MM.1S (cell line): ENCODE measurements around the gene SCRT2.

Experiments used
- DNase-seq: peaks from one replicate; pipeline ENCODE4 v3.0.0-alpha.2; 2015
- H2AFZ ChIP-seq: fragments of 300-600 bp; sonication (generic); 2 replicates; pipeline ENCODE4 v1.6.0; 2016; ENCODE audit warnings: antibody characterized with exemption, low read length
- H3F3A ChIP-seq: fragments of 300-600 bp; sonication (generic); 2 replicates; pipeline ENCODE4 v1.6.1; 2016; ENCODE audit warnings: mild to moderate bottlenecking, antibody characterized with exemption, low read length, moderate library complexity, mixed read lengths; ENCODE audit not compliant: insufficient read depth
- H3K27ac ChIP-seq: fragments of 300-600 bp; sonication (generic); 2 replicates; pipeline ENCODE4 v1.5.1; 2016; ENCODE audit warnings: mild to moderate bottlenecking, low read length
- H3K27me3 ChIP-seq: fragments of 300-600 bp; sonication (generic); replicated peaks from 2 replicates; pipeline ENCODE4 v1.6.0; 2016; ENCODE audit warnings: low read length; ENCODE audit not compliant: insufficient read depth
- H3K36me3 ChIP-seq: fragments of 300-600 bp; sonication (generic); replicated peaks from 2 replicates; pipeline ENCODE4 v1.6.1; 2016; ENCODE audit warnings: mild to moderate bottlenecking, low read length, mixed read lengths; ENCODE audit not compliant: insufficient read depth
- H3K4me1 ChIP-seq: fragments of 300-600 bp; sonication (generic); 2 replicates; pipeline ENCODE4 v1.6.1; 2016; ENCODE audit warnings: low read length, mixed read lengths
- H3K4me2 ChIP-seq: fragments of 300-600 bp; sonication (generic); 2 replicates; pipeline ENCODE4 v1.6.0; 2016; ENCODE audit warnings: low read depth, low read length
- H3K4me3 ChIP-seq: fragments of 300-600 bp; sonication (generic); 2 replicates; pipeline ENCODE4 v1.5.1; 2016; ENCODE audit warnings: low read length, mixed read lengths
- H3K79me2 ChIP-seq: fragments of 300-600 bp; sonication (generic); 2 replicates; pipeline ENCODE4 v1.6.1; 2016; ENCODE audit warnings: mixed run types, low read length, mixed read lengths
- H3K9ac ChIP-seq: fragments of 300-600 bp; sonication (generic); 2 replicates; pipeline ENCODE4 v1.6.1; 2016; ENCODE audit warnings: low read length, mixed read lengths
- H3K9me2 ChIP-seq: fragments of 300-600 bp; sonication (generic); replicated peaks from 2 replicates; pipeline ENCODE4 v1.6.1; 2016; ENCODE audit warnings: mild to moderate bottlenecking, low read length, mixed read lengths; ENCODE audit not compliant: insufficient read depth
- H3K9me3 ChIP-seq: fragments of 300-600 bp; sonication (generic); replicated peaks from 2 replicates; pipeline ENCODE4 v1.6.1; 2016; ENCODE audit warnings: mild to moderate bottlenecking, low read length, mixed read lengths; ENCODE audit not compliant: insufficient read depth
- H4K20me1 ChIP-seq: fragments of 300-600 bp; sonication (generic); 2 replicates; pipeline ENCODE4 v1.6.1; 2016; ENCODE audit warnings: mild to moderate bottlenecking, low read length, moderate library complexity, mixed read lengths; ENCODE audit not compliant: insufficient read depth
- EZH2 ChIP-seq: fragments of 300-600 bp; sonication (generic); optimal IDR thresholded peaks from 2 replicates; pipeline ENCODE3; 2017; ENCODE audit warnings: low read depth, mild to moderate bottlenecking, antibody characterized with exemption, low read length, mixed read lengths
- EZH2phosphoT487 ChIP-seq: fragments of 300-600 bp; sonication (generic); IDR thresholded peaks from 2 replicates; pipeline ENCODE4 v1.6.1; 2018; ENCODE audit warnings: antibody characterized with exemption, low read length
- TF ChIP-seq, protein P1 (sequence below): fragments of 300-600 bp; sonication (generic); IDR thresholded peaks from 2 replicates; pipeline ENCODE4 v1.5.1; 2016; ENCODE audit warnings: antibody characterized with exemption, low read length, mixed read lengths

Gene SCRT2

GRCh38 chr20:663315-664090 is 12.1 kb downstream of the SCRT2 start:
- no peaks in the 10 kb centered on the region for H3K9me3 ChIP-seq
- H3K4me3 ChIP-seq = no peak overlapping the region
- no peaks in the 10 kb centered on the region for H3K4me1 ChIP-seq
- peaks cover 34% of the 10 kb centered on the region for H3K27me3 ChIP-seq
- H3F3A ChIP-seq = no peaks in the 10 kb centered on the region
- no peaks in the 10 kb centered on the region for H4K20me1 ChIP-seq
- TF ChIP-seq EZH2 (no peak), EZH2phosphoT487 (no peak)
- TF ChIP-seq, protein P1, sequence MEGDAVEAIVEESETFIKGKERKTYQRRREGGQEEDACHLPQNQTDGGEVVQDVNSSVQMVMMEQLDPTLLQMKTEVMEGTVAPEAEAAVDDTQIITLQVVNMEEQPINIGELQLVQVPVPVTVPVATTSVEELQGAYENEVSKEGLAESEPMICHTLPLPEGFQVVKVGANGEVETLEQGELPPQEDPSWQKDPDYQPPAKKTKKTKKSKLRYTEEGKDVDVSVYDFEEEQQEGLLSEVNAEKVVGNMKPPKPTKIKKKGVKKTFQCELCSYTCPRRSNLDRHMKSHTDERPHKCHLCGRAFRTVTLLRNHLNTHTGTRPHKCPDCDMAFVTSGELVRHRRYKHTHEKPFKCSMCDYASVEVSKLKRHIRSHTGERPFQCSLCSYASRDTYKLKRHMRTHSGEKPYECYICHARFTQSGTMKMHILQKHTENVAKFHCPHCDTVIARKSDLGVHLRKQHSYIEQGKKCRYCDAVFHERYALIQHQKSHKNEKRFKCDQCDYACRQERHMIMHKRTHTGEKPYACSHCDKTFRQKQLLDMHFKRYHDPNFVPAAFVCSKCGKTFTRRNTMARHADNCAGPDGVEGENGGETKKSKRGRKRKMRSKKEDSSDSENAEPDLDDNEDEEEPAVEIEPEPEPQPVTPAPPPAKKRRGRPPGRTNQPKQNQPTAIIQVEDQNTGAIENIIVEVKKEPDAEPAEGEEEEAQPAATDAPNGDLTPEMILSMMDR = no peak
- DNase-seq = no peak
- no peaks in the 10 kb centered on the region for H3K79me2 ChIP-seq
- no peak overlapping the region for H3K9ac ChIP-seq
- H3K36me3 ChIP-seq = no peaks in the 10 kb centered on the region
- H2AFZ ChIP-seq = no peak overlapping the region
- no peak overlapping the region for H3K4me2 ChIP-seq
- H3K9me2 ChIP-seq = no peaks in the 10 kb centered on the region
- no peak overlapping the region for H3K27ac ChIP-seq

- H3K9me2 ChIP-seq = no peaks in the 10 kb centered on the region
- no peak overlapping the region for H3K27ac ChIP-seq
- H3K27me3 ChIP-seq = peaks cover 43% of the 10 kb centered on the region
- H3K79me2 ChIP-seq = no peaks in the 10 kb centered on the region
- no peak overlapping the region for H3K4me3 ChIP-seq
- H3K9me3 ChIP-seq = no peaks in the 10 kb centered on the region
- H3F3A ChIP-seq = no peaks in the 10 kb centered on the region
- H3K4me1 ChIP-seq = no peaks in the 10 kb centered on the region
- DNase-seq = no peak
- no peak overlapping the region for H2AFZ ChIP-seq
- no peak overlapping the region for H3K9ac ChIP-seq
- no peak overlapping the region for H3K4me2 ChIP-seq
- H4K20me1 ChIP-seq = no peaks in the 10 kb centered on the region
- no peaks in the 10 kb centered on the region for H3K36me3 ChIP-seq
- TF ChIP-seq, protein P1 = no peak
- TF ChIP-seq EZH2 = no peak
- TF ChIP-seq EZH2phosphoT487 = no peak
Observed at GRCh38 chr20:662277-663192, 13.1 kb downstream of the SCRT2 start.

DNA sequence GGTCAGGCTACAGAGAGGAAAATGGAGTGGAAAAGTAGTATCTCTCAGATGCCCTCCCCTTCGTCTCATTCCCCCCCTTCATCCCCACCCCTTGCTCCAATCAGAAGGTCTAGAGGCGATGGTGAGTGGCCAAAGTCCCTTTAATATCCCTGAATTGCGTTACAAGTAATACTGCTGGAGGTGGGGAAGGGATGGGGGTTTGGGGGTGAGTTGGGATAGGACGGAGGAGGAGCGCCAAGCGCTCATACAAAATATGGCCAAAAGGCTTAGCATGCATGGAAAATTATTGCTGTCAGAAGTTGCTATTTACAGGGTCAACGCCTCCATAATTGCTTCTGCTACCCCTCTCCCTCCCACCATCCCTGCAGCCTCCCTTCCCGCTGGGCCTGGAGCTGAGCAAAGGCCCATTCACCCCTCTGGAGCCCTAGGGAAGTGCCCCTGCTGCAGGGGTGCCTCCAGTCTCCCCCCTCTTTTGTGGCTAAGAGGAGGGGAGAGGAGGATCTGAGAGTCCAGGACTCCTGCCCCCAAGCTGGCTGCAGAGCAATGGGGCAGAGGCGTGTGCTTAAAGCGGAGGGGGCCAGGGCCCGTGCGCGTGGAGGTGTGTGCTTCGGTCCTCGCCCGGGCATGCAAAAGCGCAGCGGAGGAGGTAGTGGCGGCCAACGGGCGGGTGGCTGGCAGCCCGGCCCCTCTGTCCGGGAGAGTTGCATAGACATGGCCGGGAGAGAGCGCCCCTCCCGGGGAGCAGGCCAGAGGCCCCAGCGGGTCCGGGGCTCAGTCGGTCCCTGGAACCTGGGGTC is 13.9 kb downstream of the SCRT2 start:
- H3K36me3 ChIP-seq = no peaks in the 10 kb centered on the region
- H3K9me2 ChIP-seq = no peaks in the 10 kb centered on the region
- no peak overlapping the region for H3K4me3 ChIP-seq
- H3K9ac ChIP-seq = no peak overlapping the region
- H3K4me2 ChIP-seq = no peak overlapping the region
- no peak overlapping the region for H3K27ac ChIP-seq
- H3K79me2 ChIP-seq = no peaks in the 10 kb centered on the region
- H3K4me1 ChIP-seq = no peaks in the 10 kb centered on the region
- no peaks in the 10 kb centered on the region for H3F3A ChIP-seq
- DNase-seq = no peak
- no peaks in the 10 kb centered on the region for H3K9me3 ChIP-seq
- TF ChIP-seq EZH2phosphoT487 (no peak), EZH2 (no peak)
- TF ChIP-seq, protein P1 = no peak
- H4K20me1 ChIP-seq = no peaks in the 10 kb centered on the region
- H3K27me3 ChIP-seq = peaks cover 43% of the 10 kb centered on the region
- no peak overlapping the region for H2AFZ ChIP-seq
